ENCODE data around the gene CTTN. TPM values are rescaled to one million over a fixed set of nuclear protein-coding genes. Genes with fewer than 3 reads are reported as not detected.

The CTTN gene
- total RNA-seq, 1 donor from 2014 or later = 239 TPM

DNA sequence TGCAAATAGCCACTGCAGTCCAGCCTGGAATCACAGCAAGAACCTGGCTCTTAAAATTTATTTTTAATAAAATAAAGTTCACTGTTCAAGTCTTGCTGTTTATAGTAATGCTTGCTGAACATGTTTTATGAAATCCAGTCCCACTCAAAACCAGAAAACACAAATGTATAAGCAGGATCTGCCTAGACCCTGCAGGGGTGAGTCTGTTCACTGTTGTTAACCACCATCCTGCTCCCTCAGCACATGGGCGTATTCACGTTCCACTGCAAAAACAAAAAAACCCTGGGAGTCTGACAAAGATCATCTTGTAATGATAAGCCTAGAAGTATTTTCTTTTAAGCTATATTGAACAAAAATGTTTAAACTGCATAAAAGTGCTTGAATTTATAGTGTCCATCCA is 45.0 kb upstream of the CTTN start:
- Mint-ChIP-seq H3K4me3 (ENCODE audit: low read depth) (no peak overlapping the region), H3K9me3 (ENCODE audit: low read depth) (no peaks in the 10 kb centered on the region), H3K27ac (no peak overlapping the region), H3K4me1 (ENCODE audit: low read depth) (no peaks in the 10 kb centered on the region), H3K27me3 (no peaks in the 10 kb centered on the region), H3K36me3 (ENCODE audit: insufficient read depth) (peaks cover 23% of the 10 kb centered on the region)
- no peak for DNase-seq (ENCODE audit: low spot score, unreplicated experiment)
- TF ChIP-seq, protein P1, sequence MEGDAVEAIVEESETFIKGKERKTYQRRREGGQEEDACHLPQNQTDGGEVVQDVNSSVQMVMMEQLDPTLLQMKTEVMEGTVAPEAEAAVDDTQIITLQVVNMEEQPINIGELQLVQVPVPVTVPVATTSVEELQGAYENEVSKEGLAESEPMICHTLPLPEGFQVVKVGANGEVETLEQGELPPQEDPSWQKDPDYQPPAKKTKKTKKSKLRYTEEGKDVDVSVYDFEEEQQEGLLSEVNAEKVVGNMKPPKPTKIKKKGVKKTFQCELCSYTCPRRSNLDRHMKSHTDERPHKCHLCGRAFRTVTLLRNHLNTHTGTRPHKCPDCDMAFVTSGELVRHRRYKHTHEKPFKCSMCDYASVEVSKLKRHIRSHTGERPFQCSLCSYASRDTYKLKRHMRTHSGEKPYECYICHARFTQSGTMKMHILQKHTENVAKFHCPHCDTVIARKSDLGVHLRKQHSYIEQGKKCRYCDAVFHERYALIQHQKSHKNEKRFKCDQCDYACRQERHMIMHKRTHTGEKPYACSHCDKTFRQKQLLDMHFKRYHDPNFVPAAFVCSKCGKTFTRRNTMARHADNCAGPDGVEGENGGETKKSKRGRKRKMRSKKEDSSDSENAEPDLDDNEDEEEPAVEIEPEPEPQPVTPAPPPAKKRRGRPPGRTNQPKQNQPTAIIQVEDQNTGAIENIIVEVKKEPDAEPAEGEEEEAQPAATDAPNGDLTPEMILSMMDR (IDR thresholded peaks at IDR 0.05; ENCODE audit: unreplicated experiment) = no peak

DNA sequence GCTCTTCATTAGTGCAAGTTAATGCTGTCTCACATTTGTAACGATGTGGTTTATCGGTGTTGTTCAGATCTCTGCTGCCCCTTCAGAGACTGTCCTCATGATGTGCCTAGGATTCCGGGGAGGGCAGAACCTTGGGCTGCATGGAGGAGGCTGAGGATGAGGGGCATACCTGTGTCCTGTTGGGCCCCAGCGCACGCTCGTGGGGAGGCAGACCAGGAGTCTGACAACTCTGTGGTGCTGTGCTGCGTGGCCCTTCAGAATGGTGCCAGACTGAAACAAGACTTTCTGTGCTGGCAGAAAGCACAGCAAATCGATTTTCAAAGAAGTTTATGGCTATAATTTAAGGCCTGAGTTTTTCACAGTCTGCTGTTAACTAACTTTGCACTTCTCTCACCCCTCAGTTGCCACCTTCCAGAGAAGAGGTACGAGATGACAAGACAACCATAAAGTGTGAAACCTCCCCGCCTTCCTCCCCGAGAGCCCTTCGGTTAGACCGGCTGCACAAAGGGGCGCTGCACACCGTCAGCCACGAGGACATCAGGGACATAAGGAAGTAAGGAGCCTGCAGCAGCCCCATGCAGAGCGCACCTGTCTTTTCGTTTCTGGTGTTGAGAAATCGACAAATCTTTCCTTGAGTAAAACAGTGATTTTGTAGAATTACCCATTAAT is 44.3 kb upstream of the CTTN start:
- peak overlapping the region; percentile 33 for H3K27ac Mint-ChIP-seq
- no peak overlapping the region for H3K4me3 Mint-ChIP-seq (ENCODE audit: low read depth)
- H3K4me1 Mint-ChIP-seq (ENCODE audit: low read depth) = no peaks in the 10 kb centered on the region
- H3K27me3 Mint-ChIP-seq = no peaks in the 10 kb centered on the region
- TF ChIP-seq, protein P1 (IDR thresholded peaks at IDR 0.05; ENCODE audit: unreplicated experiment) = no peak
- no peaks in the 10 kb centered on the region for H3K9me3 Mint-ChIP-seq (ENCODE audit: low read depth)
- peaks cover 22% of the 10 kb centered on the region for H3K36me3 Mint-ChIP-seq (ENCODE audit: insufficient read depth)
- DNase-seq (ENCODE audit: low spot score, unreplicated experiment) = no peak

DNA sequence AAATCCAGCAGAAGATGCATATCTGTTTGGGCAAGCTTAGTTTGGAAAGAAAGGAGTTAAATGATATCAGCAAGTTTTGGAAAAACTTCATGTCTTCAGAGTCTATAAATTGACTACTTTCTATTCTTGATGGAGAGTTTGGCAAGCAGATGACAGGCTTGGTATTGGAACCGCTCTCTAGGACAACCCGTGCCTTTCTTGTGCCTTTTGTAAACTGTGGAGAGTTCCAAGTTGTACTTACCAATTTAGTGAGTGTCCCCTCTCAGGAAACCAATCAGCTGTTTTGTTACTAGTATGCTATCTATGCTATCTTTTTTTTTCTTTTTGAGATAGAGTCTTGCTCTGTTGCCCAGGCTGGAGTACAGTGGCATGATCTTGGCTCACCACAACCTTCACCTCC is 43.7 kb upstream of the CTTN start:
- Mint-ChIP-seq H3K4me1 (ENCODE audit: low read depth) (no peaks in the 10 kb centered on the region), H3K36me3 (ENCODE audit: insufficient read depth) (peaks cover 25% of the 10 kb centered on the region), H3K4me3 (ENCODE audit: low read depth) (no peak overlapping the region), H3K27me3 (no peaks in the 10 kb centered on the region), H3K27ac (no peak overlapping the region), H3K9me3 (ENCODE audit: low read depth) (no peaks in the 10 kb centered on the region)
- no peak for DNase-seq (ENCODE audit: low spot score, unreplicated experiment)
- TF ChIP-seq, protein P1 (IDR thresholded peaks at IDR 0.05; ENCODE audit: unreplicated experiment) = no peak

DNA sequence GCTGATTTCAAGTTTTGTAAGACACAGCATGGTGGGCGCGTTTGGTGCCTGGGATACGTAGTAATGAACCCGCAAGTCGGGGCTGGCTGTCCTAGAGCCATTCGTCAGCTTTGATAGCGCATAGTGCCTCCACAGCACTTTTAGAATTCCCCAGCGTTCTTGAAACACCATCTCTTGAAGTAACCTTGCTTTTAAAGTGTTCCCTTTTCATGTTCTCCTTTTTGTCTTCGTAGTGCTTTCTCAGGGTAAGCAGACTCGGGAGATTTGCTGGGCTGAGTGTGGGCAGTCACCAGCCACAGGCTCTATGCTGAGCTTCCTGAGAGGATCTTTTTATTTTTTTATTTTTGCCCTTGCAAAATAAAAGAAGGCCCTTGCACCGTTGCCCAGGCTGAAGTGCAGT is 39.6 kb upstream of the CTTN start:
- TF ChIP-seq, protein P1 (IDR thresholded peaks at IDR 0.05; ENCODE audit: unreplicated experiment) = no peak
- Mint-ChIP-seq H3K27ac (no peak overlapping the region), H3K4me3 (ENCODE audit: low read depth) (no peak overlapping the region), H3K36me3 (ENCODE audit: insufficient read depth) (peaks cover 25% of the 10 kb centered on the region), H3K27me3 (no peaks in the 10 kb centered on the region), H3K9me3 (ENCODE audit: low read depth) (no peaks in the 10 kb centered on the region), H3K4me1 (ENCODE audit: low read depth) (no peaks in the 10 kb centered on the region)
- DNase-seq (ENCODE audit: low spot score, unreplicated experiment) = no peak

DNA sequence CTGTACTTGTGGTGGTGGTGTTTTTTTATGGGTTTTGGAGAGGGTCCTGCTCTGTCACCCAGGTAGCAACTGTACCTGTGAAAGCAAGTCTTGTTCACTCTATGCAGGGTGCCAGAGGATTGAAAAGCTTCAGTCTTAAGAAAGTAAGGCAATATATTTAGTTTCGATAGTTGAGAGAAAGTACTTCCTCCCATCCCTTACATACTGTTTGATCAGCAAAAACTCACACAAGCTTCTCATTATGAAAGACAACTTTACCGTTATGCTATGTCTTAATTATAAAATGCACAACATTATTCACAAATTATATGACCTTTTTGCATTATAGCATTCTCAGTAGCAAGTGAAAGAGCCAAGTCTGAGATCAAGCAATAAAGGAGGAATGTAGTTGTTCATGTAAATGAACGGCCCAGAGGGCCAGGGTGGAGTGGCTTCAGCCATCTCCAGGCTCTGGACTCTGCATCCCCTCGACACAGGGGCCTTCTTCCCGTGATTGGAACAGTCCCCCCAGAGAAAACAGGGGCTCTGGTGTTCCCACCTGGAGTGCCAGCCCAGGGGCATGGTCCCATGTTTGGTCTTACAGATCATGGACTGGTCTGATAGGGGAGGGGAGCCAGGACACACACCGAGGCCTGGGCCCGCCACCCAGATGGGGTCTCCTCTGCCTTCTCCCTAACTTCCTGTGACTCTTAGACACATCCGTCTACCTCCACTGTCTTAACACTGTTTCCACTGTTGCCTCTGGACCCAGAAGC is 38.7 kb upstream of the CTTN start:
- Mint-ChIP-seq H3K27ac (no peak overlapping the region), H3K36me3 (ENCODE audit: insufficient read depth) (peaks cover 22% of the 10 kb centered on the region), H3K4me3 (ENCODE audit: low read depth) (no peak overlapping the region), H3K9me3 (ENCODE audit: low read depth) (no peaks in the 10 kb centered on the region), H3K27me3 (no peaks in the 10 kb centered on the region), H3K4me1 (ENCODE audit: low read depth) (no peaks in the 10 kb centered on the region)
- DNase-seq (ENCODE audit: low spot score, unreplicated experiment) = no peak
- TF ChIP-seq, protein P1 (IDR thresholded peaks at IDR 0.05; ENCODE audit: unreplicated experiment) = no peak

All from progenitor cell of endocrine pancreas (in vitro differentiated cells).